ENCODE data around the gene IQCK.
"Not testable (repeated sequence)": the region's sequence is repeated elsewhere in the genome, so short reads cannot be mapped to it uniquely, and the experiment has no call there.

Gene IQCK

DNA sequence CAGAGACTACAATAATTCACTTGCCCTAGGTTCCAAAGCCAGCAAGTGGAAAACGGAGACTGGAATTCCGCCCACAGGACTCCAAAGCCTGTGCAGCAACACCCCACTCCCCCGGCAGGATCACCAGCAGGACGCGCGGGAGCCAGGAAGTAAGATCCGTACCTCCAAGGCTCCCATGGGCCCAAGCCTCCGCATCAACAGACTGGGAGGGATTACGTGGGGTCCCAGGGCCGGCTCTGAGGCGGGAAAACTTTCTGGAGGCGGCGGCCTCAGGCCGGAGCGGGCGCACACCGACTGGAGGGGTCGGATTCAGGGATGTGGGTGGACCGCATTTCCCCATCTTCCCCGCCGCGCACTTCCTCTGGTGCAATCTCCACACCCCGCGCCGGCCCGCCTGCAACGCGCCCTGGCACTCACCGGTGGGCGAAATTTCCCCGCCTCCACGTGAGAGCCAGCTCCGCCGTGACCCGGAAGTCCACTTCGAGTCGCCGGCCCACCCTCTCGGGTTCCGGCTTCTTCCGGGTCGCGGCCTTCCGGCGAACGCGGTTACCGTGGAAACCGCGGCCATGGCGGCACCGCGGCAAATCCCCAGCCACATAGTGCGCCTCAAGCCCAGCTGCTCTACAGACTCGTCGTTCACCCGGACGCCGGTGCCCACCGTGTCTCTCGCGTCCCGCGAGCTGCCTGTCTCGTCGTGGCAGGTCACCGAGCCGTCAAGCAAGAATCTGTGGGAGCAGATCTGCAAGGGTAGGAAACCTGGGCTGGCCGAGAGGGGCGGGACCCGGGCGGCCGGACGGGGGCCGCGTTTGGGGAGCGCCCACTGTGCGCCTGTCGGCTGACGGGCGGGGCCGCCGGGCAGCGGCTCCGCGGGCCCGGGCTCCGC is at the start of gene IQCK, which contains the start of gene KNOP1:
TSS of gene IQCK (plus strand) at position 531 of the 883 bp plus-strand sequence. CDS start at position 567, 36 bp downstream.
TSS of gene KNOP1 (minus strand) at position 487 of the 883 bp plus-strand sequence. CDS start 3,192 bp downstream, outside the sequence.
- DNase-seq (ENCODE audit: low read depth) = peak; percentile 58
- peak within 1 kb of the TSS; percentile 98 for H3K4me3 ChIP-seq (ENCODE audit: low read depth, low read length)

DNA sequence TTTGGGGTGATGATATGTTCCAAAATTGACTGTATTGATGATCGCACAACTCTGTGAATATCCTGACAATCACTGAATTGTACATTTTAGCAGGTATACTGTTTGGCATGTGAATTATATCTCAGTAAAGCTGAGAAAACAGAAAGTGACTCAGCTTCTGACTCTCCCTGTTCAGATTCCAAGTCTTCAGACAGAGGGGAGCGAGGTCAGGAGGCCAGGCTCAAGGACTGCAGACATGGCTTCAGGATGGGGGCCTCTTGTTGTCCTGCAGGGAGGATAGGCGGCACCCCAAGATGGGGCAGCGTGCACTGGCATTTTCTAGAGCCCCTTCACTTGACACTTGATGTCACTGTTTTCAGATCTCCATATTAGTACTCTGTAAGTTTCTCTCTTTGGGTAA is 45.7 kb upstream of the IQCK start:
- TF ChIP-seq, protein P1, sequence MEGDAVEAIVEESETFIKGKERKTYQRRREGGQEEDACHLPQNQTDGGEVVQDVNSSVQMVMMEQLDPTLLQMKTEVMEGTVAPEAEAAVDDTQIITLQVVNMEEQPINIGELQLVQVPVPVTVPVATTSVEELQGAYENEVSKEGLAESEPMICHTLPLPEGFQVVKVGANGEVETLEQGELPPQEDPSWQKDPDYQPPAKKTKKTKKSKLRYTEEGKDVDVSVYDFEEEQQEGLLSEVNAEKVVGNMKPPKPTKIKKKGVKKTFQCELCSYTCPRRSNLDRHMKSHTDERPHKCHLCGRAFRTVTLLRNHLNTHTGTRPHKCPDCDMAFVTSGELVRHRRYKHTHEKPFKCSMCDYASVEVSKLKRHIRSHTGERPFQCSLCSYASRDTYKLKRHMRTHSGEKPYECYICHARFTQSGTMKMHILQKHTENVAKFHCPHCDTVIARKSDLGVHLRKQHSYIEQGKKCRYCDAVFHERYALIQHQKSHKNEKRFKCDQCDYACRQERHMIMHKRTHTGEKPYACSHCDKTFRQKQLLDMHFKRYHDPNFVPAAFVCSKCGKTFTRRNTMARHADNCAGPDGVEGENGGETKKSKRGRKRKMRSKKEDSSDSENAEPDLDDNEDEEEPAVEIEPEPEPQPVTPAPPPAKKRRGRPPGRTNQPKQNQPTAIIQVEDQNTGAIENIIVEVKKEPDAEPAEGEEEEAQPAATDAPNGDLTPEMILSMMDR (IDR thresholded peaks at IDR 0.05; ENCODE audit: control insufficient read depth, extremely low read depth, insufficient read depth) = no peak
- DNase-seq (ENCODE audit: low read depth) = no peak
- H3K4me3 ChIP-seq (ENCODE audit: low read depth, low read length) = no peak overlapping the region

More for the DNA sequence above, at the start of gene IQCK, which contains the start of gene KNOP1:
- TF ChIP-seq, protein P1 (IDR thresholded peaks at IDR 0.05; ENCODE audit: control insufficient read depth, extremely low read depth, insufficient read depth) = no peak

GRCh38 chr16:19674485-19674884 is 43.6 kb upstream of the IQCK start:
- no peak overlapping the region for H3K4me3 ChIP-seq (ENCODE audit: low read depth, low read length)
- TF ChIP-seq, protein P1 (IDR thresholded peaks at IDR 0.05; ENCODE audit: control insufficient read depth, extremely low read depth, insufficient read depth) = no peak
- no peak for DNase-seq (ENCODE audit: low read depth)

GRCh38 chr16:19677402-19677801 is 40.7 kb upstream of the IQCK start:
- DNase-seq (ENCODE audit: low read depth) = no peak
- H3K4me3 ChIP-seq (ENCODE audit: low read depth, low read length) = no peak overlapping the region
- TF ChIP-seq, protein P1 (IDR thresholded peaks at IDR 0.05; ENCODE audit: control insufficient read depth, extremely low read depth, insufficient read depth) = no peak

DNA sequence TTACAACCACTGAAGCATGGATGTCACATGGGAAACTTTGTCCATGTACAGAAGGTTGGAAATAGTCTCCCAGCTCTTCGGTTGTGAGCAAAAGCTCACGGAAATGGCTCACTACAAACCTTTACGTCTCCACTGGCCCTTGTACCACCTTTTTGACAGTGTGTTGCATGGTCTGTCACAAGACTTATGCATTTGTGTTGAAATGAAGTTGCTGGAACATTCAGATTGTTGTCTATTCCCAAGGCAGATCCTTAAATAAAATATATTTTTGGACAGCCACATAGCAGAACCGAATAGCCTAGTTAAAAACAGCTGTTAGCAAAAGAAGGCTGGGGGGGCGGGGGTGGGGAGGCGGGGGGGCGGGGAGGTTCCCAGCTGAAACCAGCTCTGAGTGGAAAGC is 39.3 kb upstream of the IQCK start:
- DNase-seq (ENCODE audit: low read depth) = no peak
- TF ChIP-seq, protein P1 (IDR thresholded peaks at IDR 0.05; ENCODE audit: control insufficient read depth, extremely low read depth, insufficient read depth) = no peak

DNA sequence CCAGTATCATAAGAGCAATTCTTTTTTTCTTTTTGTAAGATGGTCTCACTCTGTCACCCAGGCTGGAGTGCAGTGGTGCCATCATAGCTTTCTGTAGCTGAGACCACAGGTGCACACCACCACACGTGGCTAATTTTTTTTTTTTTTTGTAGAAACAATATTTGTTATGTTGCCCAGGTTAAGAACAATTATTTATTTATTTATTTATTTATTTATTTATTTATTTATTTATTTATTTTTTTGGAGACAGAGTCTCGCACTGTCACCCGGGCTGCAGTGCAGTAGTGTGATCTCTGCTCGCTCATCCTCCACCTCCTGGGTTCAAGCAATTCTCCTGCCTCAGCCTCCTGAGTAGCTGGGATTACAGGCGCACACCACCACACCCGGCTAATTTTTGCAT is 38.8 kb upstream of the IQCK start:
- DNase-seq (ENCODE audit: low read depth); H3K4me3 ChIP-seq (ENCODE audit: low read depth, low read length): not testable (repeated sequence)

More for the DNA sequence above, 39.3 kb upstream of the IQCK start:
- H3K4me3 ChIP-seq (ENCODE audit: low read depth, low read length) = no peak overlapping the region

GRCh38 chr16:19680881-19681340 is 37.2 kb upstream of the IQCK start:
- H3K4me3 ChIP-seq (ENCODE audit: low read depth, low read length) = no peak overlapping the region
- no peak for DNase-seq (ENCODE audit: low read depth)
- TF ChIP-seq, protein P1 (IDR thresholded peaks at IDR 0.05; ENCODE audit: control insufficient read depth, extremely low read depth, insufficient read depth) = no peak

All from LNCaP clone FGC (cell line).